ENCODE results near the gene EXD2. TPM values are rescaled to one million over a fixed set of nuclear protein-coding genes. Genes with fewer than 3 reads are reported as not detected.
A peak's percentile ranks its signal among the peaks of the same experiment; 100 is the strongest.

EXD2 gene
- total RNA-seq, 1 experiment from 2014 or later = 26.2 TPM

DNA sequence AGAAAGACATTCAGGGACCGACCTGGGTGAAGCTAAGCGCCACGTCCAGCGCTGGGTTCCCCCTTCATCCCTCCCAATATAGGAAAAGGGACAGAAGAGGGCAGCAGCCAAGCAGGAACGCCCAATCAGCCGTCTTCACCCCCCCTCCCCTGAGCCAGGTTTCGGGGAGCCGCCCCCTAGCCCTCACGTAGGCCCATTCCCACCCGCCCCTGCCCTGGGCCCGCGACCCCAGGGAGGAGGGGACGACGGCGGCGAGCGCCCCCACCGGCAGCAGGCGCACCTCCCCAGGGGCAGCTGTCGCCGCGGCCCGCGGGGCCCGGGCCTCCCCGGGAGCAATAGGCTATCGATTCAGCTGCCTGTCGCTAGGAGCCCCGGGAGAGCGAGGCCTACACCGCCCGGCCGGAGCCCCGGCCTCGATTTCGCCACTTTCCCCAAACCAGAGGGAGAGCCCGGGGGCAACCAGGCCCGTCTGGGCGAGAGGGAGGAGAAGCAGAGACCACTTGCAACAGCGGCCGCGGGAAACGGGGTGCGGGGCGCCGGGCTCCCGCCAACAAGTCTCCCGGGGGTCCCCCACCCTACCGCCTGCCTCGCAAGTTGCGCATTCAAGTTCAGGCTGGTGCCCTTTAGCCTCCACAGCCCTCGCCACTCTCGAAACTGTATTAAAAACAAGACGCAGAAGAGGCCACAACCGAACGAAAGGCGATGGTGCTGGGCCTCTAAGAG is 39.7 kb upstream of the EXD2 start (continued):
- TF ChIP-seq, protein P1, sequence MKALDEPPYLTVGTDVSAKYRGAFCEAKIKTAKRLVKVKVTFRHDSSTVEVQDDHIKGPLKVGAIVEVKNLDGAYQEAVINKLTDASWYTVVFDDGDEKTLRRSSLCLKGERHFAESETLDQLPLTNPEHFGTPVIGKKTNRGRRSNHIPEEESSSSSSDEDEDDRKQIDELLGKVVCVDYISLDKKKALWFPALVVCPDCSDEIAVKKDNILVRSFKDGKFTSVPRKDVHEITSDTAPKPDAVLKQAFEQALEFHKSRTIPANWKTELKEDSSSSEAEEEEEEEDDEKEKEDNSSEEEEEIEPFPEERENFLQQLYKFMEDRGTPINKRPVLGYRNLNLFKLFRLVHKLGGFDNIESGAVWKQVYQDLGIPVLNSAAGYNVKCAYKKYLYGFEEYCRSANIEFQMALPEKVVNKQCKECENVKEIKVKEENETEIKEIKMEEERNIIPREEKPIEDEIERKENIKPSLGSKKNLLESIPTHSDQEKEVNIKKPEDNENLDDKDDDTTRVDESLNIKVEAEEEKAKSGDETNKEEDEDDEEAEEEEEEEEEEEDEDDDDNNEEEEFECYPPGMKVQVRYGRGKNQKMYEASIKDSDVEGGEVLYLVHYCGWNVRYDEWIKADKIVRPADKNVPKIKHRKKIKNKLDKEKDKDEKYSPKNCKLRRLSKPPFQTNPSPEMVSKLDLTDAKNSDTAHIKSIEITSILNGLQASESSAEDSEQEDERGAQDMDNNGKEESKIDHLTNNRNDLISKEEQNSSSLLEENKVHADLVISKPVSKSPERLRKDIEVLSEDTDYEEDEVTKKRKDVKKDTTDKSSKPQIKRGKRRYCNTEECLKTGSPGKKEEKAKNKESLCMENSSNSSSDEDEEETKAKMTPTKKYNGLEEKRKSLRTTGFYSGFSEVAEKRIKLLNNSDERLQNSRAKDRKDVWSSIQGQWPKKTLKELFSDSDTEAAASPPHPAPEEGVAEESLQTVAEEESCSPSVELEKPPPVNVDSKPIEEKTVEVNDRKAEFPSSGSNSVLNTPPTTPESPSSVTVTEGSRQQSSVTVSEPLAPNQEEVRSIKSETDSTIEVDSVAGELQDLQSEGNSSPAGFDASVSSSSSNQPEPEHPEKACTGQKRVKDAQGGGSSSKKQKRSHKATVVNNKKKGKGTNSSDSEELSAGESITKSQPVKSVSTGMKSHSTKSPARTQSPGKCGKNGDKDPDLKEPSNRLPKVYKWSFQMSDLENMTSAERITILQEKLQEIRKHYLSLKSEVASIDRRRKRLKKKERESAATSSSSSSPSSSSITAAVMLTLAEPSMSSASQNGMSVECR (CRISPR knock-in tag; IDR thresholded peaks at IDR 0.05; ENCODE audit: borderline replicate concordance) = peak; percentile 71; the same call in 1 of the 2 replicates
- TF ChIP-seq PRRX2 (CRISPR knock-in tag; IDR thresholded peaks at IDR 0.05) (no peak), ATF1 (CRISPR knock-in tag; IDR thresholded peaks at IDR 0.05) (no peak), NR1H2 (CRISPR knock-in tag; IDR thresholded peaks at IDR 0.05) (no peak), NFYB (CRISPR knock-in tag; conservative IDR thresholded peaks at IDR 0.05; ENCODE audit: low read depth) (no peak; the same call in 1 of the 2 replicates), NFE2L1 (CRISPR knock-in tag; IDR thresholded peaks at IDR 0.05) (0 out of 2 replicates have a peak, but pooled peaks have one; percentile 24), HMGA2 (CRISPR knock-in tag; IDR thresholded peaks at IDR 0.05) (no peak), GABPB1 (CRISPR knock-in tag; IDR thresholded peaks at IDR 0.05) (0 out of 2 replicates have a peak, but pooled peaks have one; percentile 25), SMAD4 (CRISPR knock-in tag; IDR thresholded peaks at IDR 0.05) (no peak), ETV6 (CRISPR knock-in tag; IDR thresholded peaks at IDR 0.05) (no peak), SOX15 (CRISPR knock-in tag; IDR thresholded peaks at IDR 0.05) (no peak), TCF7 (CRISPR knock-in tag; IDR thresholded peaks at IDR 0.05; ENCODE audit: low read depth) (no peak), ZNF416 (CRISPR knock-in tag; IDR thresholded peaks at IDR 0.05) (no peak), CREB1 (CRISPR knock-in tag; IDR thresholded peaks at IDR 0.05) (no peak), GTF2I (CRISPR knock-in tag; conservative IDR thresholded peaks at IDR 0.05) (no peak), JUN (CRISPR knock-in tag; IDR thresholded peaks at IDR 0.05) (no peak), KAT7 (CRISPR knock-in tag; IDR thresholded peaks at IDR 0.05; ENCODE audit: borderline replicate concordance) (no peak), ZNF121 (CRISPR knock-in tag; IDR thresholded peaks at IDR 0.05) (no peak), ZNF423 (CRISPR knock-in tag; IDR thresholded peaks at IDR 0.05) (0 out of 2 replicates have a peak, but pooled peaks have one; percentile 23), TP53 (CRISPR knock-in tag; IDR thresholded peaks at IDR 0.05) (no peak), EMX1 (CRISPR knock-in tag; IDR thresholded peaks at IDR 0.05) (no peak)
- TF ChIP-seq, protein P2, sequence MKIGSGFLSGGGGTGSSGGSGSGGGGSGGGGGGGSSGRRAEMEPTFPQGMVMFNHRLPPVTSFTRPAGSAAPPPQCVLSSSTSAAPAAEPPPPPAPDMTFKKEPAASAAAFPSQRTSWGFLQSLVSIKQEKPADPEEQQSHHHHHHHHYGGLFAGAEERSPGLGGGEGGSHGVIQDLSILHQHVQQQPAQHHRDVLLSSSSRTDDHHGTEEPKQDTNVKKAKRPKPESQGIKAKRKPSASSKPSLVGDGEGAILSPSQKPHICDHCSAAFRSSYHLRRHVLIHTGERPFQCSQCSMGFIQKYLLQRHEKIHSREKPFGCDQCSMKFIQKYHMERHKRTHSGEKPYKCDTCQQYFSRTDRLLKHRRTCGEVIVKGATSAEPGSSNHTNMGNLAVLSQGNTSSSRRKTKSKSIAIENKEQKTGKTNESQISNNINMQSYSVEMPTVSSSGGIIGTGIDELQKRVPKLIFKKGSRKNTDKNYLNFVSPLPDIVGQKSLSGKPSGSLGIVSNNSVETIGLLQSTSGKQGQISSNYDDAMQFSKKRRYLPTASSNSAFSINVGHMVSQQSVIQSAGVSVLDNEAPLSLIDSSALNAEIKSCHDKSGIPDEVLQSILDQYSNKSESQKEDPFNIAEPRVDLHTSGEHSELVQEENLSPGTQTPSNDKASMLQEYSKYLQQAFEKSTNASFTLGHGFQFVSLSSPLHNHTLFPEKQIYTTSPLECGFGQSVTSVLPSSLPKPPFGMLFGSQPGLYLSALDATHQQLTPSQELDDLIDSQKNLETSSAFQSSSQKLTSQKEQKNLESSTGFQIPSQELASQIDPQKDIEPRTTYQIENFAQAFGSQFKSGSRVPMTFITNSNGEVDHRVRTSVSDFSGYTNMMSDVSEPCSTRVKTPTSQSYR (CRISPR knock-in tag; IDR thresholded peaks at IDR 0.05) = no peak
- TF ChIP-seq, protein P3, sequence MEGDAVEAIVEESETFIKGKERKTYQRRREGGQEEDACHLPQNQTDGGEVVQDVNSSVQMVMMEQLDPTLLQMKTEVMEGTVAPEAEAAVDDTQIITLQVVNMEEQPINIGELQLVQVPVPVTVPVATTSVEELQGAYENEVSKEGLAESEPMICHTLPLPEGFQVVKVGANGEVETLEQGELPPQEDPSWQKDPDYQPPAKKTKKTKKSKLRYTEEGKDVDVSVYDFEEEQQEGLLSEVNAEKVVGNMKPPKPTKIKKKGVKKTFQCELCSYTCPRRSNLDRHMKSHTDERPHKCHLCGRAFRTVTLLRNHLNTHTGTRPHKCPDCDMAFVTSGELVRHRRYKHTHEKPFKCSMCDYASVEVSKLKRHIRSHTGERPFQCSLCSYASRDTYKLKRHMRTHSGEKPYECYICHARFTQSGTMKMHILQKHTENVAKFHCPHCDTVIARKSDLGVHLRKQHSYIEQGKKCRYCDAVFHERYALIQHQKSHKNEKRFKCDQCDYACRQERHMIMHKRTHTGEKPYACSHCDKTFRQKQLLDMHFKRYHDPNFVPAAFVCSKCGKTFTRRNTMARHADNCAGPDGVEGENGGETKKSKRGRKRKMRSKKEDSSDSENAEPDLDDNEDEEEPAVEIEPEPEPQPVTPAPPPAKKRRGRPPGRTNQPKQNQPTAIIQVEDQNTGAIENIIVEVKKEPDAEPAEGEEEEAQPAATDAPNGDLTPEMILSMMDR (IDR thresholded peaks at IDR 0.05) = 0 out of 2 replicates have a peak, but pooled peaks have one; percentile 40
- TF ChIP-seq, protein P4, sequence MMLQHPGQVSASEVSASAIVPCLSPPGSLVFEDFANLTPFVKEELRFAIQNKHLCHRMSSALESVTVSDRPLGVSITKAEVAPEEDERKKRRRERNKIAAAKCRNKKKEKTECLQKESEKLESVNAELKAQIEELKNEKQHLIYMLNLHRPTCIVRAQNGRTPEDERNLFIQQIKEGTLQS (CRISPR knock-in tag; conservative IDR thresholded peaks at IDR 0.05) = no peak
- TF ChIP-seq, protein P5, sequence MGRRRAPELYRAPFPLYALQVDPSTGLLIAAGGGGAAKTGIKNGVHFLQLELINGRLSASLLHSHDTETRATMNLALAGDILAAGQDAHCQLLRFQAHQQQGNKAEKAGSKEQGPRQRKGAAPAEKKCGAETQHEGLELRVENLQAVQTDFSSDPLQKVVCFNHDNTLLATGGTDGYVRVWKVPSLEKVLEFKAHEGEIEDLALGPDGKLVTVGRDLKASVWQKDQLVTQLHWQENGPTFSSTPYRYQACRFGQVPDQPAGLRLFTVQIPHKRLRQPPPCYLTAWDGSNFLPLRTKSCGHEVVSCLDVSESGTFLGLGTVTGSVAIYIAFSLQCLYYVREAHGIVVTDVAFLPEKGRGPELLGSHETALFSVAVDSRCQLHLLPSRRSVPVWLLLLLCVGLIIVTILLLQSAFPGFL (CRISPR knock-in tag; IDR thresholded peaks at IDR 0.05; ENCODE audit: borderline replicate concordance) = no peak
- TF ChIP-seq, protein P6, sequence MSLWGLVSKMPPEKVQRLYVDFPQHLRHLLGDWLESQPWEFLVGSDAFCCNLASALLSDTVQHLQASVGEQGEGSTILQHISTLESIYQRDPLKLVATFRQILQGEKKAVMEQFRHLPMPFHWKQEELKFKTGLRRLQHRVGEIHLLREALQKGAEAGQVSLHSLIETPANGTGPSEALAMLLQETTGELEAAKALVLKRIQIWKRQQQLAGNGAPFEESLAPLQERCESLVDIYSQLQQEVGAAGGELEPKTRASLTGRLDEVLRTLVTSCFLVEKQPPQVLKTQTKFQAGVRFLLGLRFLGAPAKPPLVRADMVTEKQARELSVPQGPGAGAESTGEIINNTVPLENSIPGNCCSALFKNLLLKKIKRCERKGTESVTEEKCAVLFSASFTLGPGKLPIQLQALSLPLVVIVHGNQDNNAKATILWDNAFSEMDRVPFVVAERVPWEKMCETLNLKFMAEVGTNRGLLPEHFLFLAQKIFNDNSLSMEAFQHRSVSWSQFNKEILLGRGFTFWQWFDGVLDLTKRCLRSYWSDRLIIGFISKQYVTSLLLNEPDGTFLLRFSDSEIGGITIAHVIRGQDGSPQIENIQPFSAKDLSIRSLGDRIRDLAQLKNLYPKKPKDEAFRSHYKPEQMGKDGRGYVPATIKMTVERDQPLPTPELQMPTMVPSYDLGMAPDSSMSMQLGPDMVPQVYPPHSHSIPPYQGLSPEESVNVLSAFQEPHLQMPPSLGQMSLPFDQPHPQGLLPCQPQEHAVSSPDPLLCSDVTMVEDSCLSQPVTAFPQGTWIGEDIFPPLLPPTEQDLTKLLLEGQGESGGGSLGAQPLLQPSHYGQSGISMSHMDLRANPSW (CRISPR knock-in tag; conservative IDR thresholded peaks at IDR 0.05; ENCODE audit: low read depth) = no peak
